T-helper 2 cell treated with Interferon-gamma antibody and Interleukin-4, amounts not matched to agents 100 ng/mL and 5 ng/mL, for 36 hours (primary cell): ENCODE data around the gene NTN4. TPM values are rescaled to one million over a fixed set of nuclear protein-coding genes. Genes with fewer than 3 reads are reported as not detected.
"Not testable (repeated sequence)": the region's sequence is repeated elsewhere in the genome, so short reads cannot be mapped to it uniquely, and the experiment has no call there.

ENCODE experiments used
- intact Hi-C: fragments of 100-400 bp; cut with micrococcal nuclease; formaldehyde crosslinking; loops from one replicate; pipeline ENCODE4 v1.15.1; 2023
- total RNA-seq: library from RNA; stranded (reverse); gene quantifications from 2 replicates; pipeline ENCODE4 v1.2.3, GENCODE V29; 2022

The NTN4 gene
- total RNA-seq, 1 donor from 2014 or later = not detected

GRCh38 chr12:95663525-95663924 is 127.0 kb downstream of the NTN4 start:
- intact Hi-C loops = no loop called here

DNA sequence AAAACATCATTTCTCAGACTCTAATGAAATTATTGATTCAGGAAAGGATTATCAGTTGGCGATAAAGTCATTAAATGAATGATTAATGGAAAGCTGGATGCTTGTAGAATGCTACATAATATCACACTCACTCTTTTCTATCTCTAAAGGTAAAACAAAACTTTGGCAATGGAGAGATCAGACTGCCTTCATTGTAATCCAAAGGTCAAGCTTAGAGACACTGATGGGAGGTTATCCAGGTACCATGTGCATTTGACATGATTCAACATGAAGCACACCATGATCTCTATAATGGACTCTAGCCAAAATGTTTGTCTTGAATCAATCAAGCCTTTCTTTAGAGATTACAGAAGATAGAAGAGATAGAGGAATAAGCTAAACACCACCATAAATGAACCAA is 129.2 kb downstream of the NTN4 start:
- intact Hi-C loops = no loop called here

GRCh38 chr12:95658386-95658785 is 132.2 kb downstream of the NTN4 start:
- intact Hi-C loops = no loop called here

DNA sequence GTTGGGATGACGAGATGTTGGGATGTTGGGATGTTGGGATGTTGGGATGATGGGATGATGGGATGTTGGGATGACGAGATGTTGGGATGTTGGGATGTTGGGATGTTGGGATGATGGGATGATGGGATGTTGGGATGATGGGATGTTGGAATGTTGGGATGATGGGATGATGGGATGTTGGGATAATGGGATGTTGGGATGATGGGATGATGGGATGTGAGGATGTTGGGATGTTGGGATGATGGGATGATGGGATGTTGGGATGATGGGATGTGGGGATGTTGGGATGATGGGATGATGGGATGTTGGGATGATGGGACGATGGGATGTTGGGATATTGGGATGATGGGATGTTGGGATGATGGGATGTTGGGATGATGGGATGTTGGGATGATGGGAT is 135.9 kb downstream of the NTN4 start:
- intact Hi-C loops = not testable (repeated sequence)

DNA sequence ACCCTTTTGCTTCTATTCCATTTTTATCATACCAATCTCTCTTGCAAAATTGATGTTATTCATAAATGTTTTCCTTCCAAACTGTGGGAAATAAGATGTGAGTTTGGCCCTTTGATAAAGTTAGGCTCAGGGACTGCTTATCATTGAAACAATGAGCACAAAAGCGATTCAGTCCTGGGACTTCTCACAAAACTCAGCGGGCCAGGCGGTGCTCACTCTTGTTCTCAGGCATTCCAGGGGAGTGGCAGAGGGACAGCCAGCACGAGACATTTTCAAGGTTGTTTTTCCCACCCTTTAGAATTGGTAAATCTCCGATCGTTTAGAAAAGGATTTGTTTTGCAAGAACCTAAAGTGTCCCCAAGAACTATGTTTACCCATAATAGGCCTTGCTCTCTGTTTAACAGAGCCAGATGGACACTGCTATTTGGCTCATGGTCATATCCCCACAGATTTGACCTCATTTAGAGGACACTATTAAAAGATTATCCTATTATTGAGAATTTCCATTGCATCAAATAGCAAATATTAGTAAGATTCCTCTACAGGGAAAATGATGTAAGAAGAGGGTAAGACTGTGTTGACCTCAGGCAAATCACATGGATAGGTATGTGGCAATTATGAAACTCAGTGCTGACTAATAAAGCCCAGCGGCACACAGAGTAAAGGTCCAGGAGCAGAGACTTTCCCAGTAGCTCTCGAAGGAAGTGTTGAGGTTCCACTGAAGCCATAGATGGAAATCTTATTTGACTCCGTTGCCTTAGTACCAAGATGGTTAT is 136.6 kb downstream of the NTN4 start:
- intact Hi-C loops = no loop called here

DNA sequence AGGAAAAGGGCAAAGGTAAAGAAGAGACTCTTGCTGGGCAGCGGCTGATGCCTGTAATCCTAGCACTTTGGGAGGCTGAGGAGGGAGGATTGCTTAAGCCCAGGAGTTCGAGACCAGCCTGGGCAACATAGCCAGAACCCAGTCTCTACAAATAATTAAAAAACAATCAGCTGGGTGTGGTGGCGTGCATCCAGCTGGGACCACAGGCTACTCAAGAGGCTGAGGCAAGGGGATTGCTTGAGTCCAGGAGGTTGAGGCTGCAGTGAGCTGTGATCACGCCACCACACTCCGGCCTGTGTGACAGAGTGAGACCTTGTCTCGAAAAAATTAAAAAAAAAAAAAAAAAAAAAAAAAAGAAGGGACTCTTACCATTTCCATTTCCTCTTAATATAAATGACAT is 138.9 kb downstream of the NTN4 start:
- intact Hi-C loops = no loop called here

DNA sequence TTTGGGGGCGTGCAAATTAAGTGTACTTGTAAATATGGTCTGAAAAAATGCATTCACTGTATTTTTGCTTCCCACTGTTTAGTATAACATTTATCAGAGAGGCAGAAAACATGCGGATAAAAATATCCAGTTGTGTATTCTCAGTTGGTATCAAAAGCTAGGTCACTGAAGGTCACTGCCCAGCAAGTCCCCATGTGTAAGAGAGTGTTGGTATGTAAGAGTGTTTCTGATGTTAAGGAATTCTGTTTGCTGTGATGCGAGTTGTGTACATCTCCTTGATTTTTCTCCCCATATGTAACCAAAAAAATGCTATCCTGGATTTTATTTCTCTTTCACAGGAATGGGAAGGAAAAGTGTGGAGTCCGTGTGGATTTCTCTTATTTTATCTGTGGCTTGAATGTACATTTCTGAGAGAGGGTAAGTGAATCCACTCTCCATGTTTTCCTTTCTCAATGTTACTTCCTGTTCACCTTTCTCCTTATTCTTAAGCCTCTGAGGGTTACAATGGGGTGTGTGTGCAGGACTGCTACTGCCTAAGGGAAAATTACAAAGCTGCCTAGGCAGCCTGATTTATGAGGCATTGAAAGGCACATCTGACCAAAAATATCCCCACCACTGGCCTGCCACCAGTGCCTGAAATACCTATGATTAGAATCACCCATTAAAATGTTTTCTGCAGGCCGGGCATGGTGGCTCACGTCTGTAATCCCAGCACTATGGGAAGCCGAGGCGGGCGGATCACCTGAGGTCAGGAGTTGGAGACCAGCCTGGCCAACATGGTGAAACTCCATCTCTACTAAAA is 141.4 kb downstream of the NTN4 start:
- intact Hi-C loops = no loop called here

GRCh38 chr12:95646781-95647190 is 143.8 kb downstream of the NTN4 start:
- intact Hi-C loops = no loop called here

GRCh38 chr12:95643256-95643655 is 147.3 kb downstream of the NTN4 start:
- intact Hi-C loops = no loop called here

DNA sequence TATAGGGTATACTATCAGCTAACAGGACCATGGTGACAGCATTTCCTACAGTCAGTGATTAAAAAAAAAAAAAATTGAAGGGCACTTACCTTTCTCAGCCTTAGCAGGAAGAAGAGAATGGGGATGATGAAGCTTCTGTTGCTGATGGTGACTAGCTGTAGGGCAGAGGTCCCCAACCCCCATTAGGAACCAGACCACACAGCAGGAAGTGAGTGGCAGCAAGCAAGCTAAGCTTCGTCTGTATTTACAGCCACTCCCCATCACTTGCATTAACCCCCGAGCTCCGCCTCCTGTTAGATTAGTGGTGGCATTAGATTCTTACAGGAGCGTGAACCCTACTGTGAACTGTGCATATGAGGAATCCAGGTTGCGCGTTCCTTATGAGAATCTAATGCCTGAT is 148.0 kb downstream of the NTN4 start:
- intact Hi-C loops = no loop called here

GRCh38 chr12:95641299-95641952 is 149.1 kb downstream of the NTN4 start:
- intact Hi-C loops = no loop called here

DNA sequence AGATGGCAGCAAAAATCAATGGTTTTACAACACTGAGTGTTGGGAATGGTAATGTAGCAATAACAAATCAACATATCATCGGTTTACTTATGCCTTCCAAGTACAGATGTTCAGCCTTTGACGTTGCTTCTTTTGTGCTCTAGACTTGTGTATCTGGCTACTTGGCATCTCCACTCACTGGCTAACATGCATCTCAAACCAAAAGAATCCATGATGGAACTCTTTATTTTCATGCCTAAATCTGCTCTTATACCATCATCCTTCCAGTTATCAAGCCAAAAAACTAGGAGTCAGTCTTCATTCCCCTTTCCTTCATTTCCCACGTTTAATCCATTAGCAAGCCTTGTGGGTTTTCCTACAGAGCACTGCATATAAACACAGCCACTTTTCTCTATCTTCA is 150.0 kb downstream of the NTN4 start:
- intact Hi-C loops = no loop called here

DNA sequence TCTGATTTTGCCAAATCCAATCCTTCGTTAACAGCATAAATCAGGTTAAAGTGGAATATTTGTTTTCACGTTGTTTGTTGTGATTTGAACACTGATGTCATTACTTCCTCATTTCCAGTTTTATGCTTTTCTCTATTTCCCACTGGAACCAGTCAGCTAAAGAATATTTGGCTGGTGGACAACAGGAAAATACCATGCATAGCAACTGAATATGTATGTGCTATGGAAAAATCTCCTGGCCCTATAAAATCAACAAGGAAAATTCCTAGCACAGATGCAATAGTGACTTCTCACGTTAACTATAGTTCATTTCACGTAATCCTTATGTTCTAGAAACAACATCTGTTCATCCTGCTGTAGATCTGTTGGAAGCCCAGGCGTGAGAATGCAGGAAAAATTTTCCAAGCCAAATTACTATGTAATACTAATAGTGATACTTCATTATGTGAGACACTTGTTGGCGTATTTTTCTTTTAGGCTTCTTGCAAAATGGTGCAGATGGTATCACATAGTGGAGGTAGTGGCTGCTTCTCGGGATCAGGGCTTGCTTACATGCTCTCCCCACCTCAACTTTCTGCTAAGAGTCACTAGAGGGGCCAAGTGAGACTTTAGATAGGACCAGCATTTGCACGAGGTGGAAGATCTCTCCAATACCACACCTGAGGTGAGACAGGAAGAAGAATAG is 153.0 kb downstream of the NTN4 start:
- intact Hi-C loops = no loop called here

- intact Hi-C loops = no loop called here
These were observed 153.6 kb downstream of the NTN4 start for GRCh38 chr12:95637010-95637409.

DNA sequence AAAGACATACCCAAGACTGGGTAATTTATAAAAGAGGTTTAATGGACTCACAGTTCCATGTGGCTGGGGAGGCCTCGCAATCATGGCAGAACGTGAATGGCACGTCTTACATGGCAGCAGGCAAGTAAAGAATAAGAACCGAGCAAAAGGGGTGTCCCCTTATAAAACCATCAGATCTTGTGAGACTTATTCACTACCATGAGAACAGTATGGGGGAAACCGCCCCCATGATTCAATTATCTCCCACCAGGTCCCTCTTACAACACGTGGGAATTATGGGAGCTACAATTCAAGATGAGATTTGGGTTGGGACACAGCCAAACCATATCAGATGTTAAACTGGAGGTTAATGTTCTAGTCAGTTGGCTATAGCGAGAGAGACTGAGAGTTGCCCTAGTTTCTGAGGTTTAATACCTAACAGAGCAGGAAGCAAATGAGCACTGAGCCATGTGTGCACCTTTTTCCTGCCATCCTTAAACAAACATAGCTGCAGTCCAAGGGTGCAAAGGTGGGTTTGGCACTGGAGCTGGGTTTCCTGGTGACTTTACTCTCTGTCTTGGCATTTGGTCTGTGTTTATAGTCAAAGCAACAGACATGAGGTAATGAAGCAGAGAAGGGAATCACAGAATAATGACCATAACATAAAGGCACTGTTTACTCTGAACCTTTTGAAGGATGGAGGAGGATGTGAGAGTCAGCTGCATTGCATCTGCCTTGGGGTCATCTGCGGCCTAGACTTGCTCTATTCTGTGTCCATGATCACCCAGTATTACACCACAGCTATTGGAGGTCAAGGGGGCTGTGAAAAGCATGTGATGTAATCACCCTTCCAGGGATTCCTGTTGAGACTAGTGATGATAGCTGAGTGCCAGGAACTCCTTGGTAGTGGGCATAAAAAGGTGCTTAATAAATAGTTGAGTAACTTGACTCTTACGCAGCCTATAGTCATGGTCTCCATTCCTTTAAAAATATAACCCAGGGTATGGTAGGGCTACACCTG is 155.6 kb downstream of the NTN4 start:
- intact Hi-C loops = no loop called here

- intact Hi-C loops = no loop called here
These were observed 156.7 kb downstream of the NTN4 start for GRCh38 chr12:95633732-95634465.

GRCh38 chr12:95633049-95633731 is 157.4 kb downstream of the NTN4 start:
- intact Hi-C loops = no loop called here

- intact Hi-C loops = no loop called here
These were observed 160.1 kb downstream of the NTN4 start for GRCh38 chr12:95630496-95630895.

GRCh38 chr12:95629392-95629791 is 161.2 kb downstream of the NTN4 start:
- intact Hi-C loops = no loop called here
